ENCODE measurements around the gene TBX18. TPM values are rescaled to one million over a fixed set of nuclear protein-coding genes. Genes with fewer than 3 reads are reported as not detected.

The TBX18 gene
- not detected for polyA plus RNA-seq (2012; ENCODE audit: missing spikeins)

DNA sequence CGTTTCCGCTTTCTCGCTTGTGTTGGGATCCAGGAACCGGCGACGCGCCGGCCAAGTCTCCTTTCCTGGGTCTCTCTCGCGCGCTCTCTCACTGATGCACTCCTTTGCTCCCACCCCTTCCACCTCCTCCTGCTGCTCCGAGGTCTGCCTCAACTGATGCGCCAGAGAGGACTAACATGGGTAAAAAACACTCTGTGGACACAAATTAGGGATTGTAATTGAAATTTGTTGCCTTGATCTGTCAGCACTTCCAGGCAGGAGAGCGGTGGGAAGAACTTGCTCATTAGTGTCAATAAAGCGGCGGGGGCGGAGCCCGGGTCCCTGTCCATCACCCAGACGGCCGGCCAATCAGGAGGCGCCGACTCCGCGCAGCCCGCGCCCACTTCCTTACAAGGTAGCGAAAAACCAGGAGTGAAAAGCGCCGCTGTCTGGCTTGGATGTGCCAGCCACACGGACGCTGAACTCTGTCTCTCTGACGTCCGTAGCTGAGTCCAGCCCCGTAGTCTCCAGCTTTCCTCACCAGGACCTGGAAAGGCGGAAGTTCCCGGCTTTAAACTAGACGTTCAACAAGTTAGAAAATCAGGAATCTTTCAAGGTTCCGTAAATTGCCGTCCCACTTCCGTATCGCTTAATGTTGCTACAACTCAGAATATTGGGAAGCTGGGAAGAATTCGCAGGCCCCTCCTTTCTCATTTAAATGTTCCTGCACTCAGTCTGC lies at the start of gene TBX18:
TBX18 (minus strand) TSS at position 267 of the 718 bp plus-strand sequence. CDS start 417 bp downstream, outside the sequence.
- TF ChIP-seq POLR2A (IDR thresholded peaks at IDR 0.05; ENCODE audit: low read depth, low read length) (no peak), POLR2AphosphoS5 (IDR thresholded peaks at IDR 0.05; ENCODE audit: low read depth, low read length) (no peak), TAF1 (IDR thresholded peaks at IDR 0.05; ENCODE audit: borderline replicate concordance, low read depth, low read length) (no peak)
- DNase-seq (ENCODE audit: insufficient read length) (no peak), FAIRE-seq (no peak)

DNA sequence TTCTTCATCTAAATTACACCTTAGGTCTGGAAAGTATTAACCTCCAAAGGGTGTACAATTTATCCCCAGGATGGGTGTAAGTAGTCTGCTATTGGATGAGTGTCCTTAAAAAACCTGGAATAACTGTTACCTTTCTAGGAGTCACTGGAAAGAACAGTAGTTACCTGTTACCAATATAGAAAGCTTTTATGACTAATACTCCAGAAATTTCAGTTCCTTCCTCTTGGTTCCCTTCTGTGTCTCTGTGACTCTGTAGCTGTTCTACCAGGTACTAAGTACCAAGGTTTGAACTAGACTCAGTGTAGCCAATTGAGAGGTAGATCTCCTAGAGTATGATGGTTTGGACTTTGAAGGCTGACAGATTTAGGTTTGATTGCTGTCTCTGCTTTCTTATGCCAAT lies 47.0 kb upstream of the TBX18 start:
- no peak for FAIRE-seq
- DNase-seq (ENCODE audit: insufficient read length): no peak
- TF ChIP-seq POLR2AphosphoS5 (IDR thresholded peaks at IDR 0.05; ENCODE audit: low read depth, low read length): no peak
- TF ChIP-seq TAF1 (IDR thresholded peaks at IDR 0.05; ENCODE audit: borderline replicate concordance, low read depth, low read length): no peak
- no peak for TF ChIP-seq POLR2A (IDR thresholded peaks at IDR 0.05; ENCODE audit: low read depth, low read length)

DNA sequence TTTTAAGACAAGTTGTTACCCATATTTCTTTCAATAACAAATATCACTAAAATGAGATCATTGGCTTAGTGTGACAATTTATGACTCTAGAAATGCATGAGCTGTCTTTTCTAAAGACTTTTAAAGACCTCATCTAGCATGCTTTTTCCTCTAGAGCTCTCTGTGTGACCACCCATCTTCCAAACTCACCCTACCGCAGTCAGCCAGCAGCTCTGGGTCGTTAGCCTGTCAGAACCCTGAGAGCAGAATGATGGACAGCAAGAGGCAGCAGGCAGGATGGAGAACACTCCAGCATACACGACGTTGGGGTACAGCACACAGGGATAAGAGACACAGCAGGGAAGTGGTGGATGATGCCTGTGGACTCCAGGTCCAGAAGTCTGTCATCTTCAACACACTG lies 45.1 kb upstream of the TBX18 start:
- FAIRE-seq (no peak), DNase-seq (ENCODE audit: insufficient read length) (no peak)
- no peak for TF ChIP-seq POLR2AphosphoS5 (IDR thresholded peaks at IDR 0.05; ENCODE audit: low read depth, low read length)
- no peak for TF ChIP-seq TAF1 (IDR thresholded peaks at IDR 0.05; ENCODE audit: borderline replicate concordance, low read depth, low read length)
- TF ChIP-seq POLR2A (IDR thresholded peaks at IDR 0.05; ENCODE audit: low read depth, low read length): no peak

GRCh38 chr6:84808491-84809061 lies 44.2 kb upstream of the TBX18 start:
- no peak for TF ChIP-seq TAF1 (IDR thresholded peaks at IDR 0.05; ENCODE audit: borderline replicate concordance, low read depth, low read length)
- no peak for TF ChIP-seq POLR2AphosphoS5 (IDR thresholded peaks at IDR 0.05; ENCODE audit: low read depth, low read length)
- TF ChIP-seq POLR2A (IDR thresholded peaks at IDR 0.05; ENCODE audit: low read depth, low read length): no peak
- FAIRE-seq (no peak), DNase-seq (ENCODE audit: insufficient read length) (no peak)

- DNase-seq (ENCODE audit: insufficient read length) (no peak), FAIRE-seq (no peak)
- TF ChIP-seq POLR2A (IDR thresholded peaks at IDR 0.05; ENCODE audit: low read depth, low read length) (no peak), TAF1 (IDR thresholded peaks at IDR 0.05; ENCODE audit: borderline replicate concordance, low read depth, low read length) (no peak), POLR2AphosphoS5 (IDR thresholded peaks at IDR 0.05; ENCODE audit: low read depth, low read length) (no peak)
These were observed 40.7 kb upstream of the TBX18 start for GRCh38 chr6:84805145-84805544.

DNA sequence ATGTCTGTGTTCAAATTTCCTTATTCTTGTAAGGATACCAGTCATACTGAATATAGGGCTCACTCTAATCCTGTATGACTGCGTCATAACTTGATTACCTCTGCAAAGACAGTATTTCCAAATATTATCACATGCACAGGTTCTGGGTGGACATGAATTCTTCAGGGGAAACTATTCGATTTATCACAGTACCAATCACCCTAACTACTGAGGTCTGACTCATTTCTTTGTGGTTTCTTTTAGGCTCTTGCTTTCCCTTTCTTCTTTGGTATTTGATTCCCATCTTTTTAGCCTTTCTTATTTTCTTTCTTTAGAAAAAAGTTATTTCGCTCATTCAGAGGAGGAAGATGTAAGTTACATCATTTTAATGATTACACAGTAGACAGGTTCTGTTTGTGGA lies 40.3 kb upstream of the TBX18 start:
- TF ChIP-seq TAF1 (IDR thresholded peaks at IDR 0.05; ENCODE audit: borderline replicate concordance, low read depth, low read length): no peak
- FAIRE-seq: no peak
- DNase-seq (ENCODE audit: insufficient read length): no peak

DNA sequence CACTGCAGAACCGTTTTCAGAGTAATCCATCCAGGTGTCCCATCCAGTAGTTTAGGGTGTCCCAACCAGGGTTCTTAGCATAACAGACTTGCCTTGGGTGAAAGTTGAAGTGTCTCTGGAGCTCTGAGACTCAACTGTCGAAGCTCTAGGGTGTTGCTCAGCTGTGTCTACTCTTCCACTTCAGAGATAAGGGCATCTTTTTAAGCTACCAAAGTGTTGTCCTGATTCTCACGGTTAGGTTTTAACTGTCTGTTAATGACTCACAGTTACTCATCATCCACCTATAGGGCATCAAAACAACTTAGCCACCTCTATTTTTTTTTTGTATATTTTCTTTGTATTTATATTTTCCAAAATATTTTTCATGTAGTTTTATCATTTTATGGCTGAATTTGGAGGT lies 36.9 kb upstream of the TBX18 start:
- DNase-seq (ENCODE audit: insufficient read length) (no peak), FAIRE-seq (no peak)
- TF ChIP-seq TAF1 (IDR thresholded peaks at IDR 0.05; ENCODE audit: borderline replicate concordance, low read depth, low read length) (no peak), POLR2A (IDR thresholded peaks at IDR 0.05; ENCODE audit: low read depth, low read length) (no peak), POLR2AphosphoS5 (IDR thresholded peaks at IDR 0.05; ENCODE audit: low read depth, low read length) (no peak)

- no peak for DNase-seq (ENCODE audit: insufficient read length)
- no peak for TF ChIP-seq TAF1 (IDR thresholded peaks at IDR 0.05; ENCODE audit: borderline replicate concordance, low read depth, low read length)
- FAIRE-seq: no peak
These were observed 33.9 kb upstream of the TBX18 start for GRCh38 chr6:84798257-84798656.

DNA sequence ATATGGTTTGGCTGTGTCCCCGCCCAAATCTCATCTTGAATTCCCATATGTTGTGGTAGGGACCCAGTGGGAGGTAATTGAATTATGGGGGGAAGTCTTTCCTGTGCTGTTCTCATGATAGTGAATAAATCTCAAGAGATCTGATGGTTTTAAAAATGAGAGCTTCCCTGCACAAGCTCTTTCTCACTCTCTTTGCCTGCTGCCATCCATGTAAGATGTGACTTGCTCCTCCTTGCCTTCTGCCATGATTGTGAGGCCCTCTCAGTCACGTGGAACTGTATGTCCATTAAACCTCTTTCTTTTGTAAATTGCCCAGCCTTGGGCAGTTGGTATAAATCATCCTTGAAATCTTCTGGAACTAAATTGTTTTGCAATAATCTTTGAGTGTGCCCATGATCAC lies 31.9 kb upstream of the TBX18 start:
- no peak for TF ChIP-seq POLR2AphosphoS5 (IDR thresholded peaks at IDR 0.05; ENCODE audit: low read depth, low read length)
- no peak for TF ChIP-seq TAF1 (IDR thresholded peaks at IDR 0.05; ENCODE audit: borderline replicate concordance, low read depth, low read length)
- no peak for TF ChIP-seq POLR2A (IDR thresholded peaks at IDR 0.05; ENCODE audit: low read depth, low read length)
- no peak for FAIRE-seq
- no peak for DNase-seq (ENCODE audit: insufficient read length)

DNA sequence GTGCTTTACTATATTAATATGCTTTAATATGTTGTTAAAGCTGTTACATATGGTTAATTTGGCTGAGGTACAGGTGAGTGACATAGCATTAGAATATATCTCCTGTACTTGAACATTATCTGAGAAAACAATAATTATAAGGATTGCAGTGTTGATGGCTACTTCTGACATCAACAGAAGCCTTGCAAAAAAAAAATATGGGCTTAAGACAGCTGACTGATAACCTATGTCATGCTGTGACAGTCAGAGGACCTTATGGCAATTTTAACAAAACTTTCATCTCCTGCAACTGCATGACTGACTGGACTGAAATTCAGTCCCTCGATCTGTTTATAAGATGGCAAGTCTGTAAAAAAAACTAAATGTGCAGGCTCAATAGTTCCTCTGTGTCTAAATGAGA lies 27.5 kb upstream of the TBX18 start:
- no peak for TF ChIP-seq POLR2AphosphoS5 (IDR thresholded peaks at IDR 0.05; ENCODE audit: low read depth, low read length)
- TF ChIP-seq TAF1 (IDR thresholded peaks at IDR 0.05; ENCODE audit: borderline replicate concordance, low read depth, low read length): no peak
- TF ChIP-seq POLR2A (IDR thresholded peaks at IDR 0.05; ENCODE audit: low read depth, low read length): no peak
- FAIRE-seq: no peak
- DNase-seq (ENCODE audit: insufficient read length): no peak

- FAIRE-seq (no peak), DNase-seq (ENCODE audit: insufficient read length) (no peak)
- TF ChIP-seq TAF1 (IDR thresholded peaks at IDR 0.05; ENCODE audit: borderline replicate concordance, low read depth, low read length): no peak
- no peak for TF ChIP-seq POLR2AphosphoS5 (IDR thresholded peaks at IDR 0.05; ENCODE audit: low read depth, low read length)
- TF ChIP-seq POLR2A (IDR thresholded peaks at IDR 0.05; ENCODE audit: low read depth, low read length): no peak
These were observed 26.8 kb upstream of the TBX18 start for GRCh38 chr6:84791233-84791632.

DNA sequence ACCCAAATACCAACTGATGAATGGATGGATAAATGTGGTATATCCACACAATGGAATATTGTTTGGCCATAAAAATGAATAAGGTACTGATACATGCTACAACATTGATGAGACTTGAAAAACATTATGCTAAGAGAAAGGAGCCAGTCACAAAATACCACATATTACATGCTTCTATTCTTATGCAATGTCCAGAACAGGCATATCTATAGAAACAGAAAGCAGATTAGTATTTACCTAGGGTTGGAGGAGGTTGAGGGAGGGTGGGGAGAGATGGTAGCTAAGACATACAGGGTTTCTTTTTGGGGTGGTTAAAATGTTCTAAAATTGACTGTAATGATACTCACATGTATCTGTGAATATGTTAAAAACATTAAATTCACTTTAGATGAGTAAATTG lies 24.8 kb upstream of the TBX18 start:
- no peak for FAIRE-seq
- DNase-seq (ENCODE audit: insufficient read length): no peak
- TF ChIP-seq POLR2A (IDR thresholded peaks at IDR 0.05; ENCODE audit: low read depth, low read length) (no peak), TAF1 (IDR thresholded peaks at IDR 0.05; ENCODE audit: borderline replicate concordance, low read depth, low read length) (no peak), POLR2AphosphoS5 (IDR thresholded peaks at IDR 0.05; ENCODE audit: low read depth, low read length) (no peak)
